Measurements from ENCODE around the gene ITGAD.

ITGAD gene

GRCh38 chr16:31363721-31364120 is 29.4 kb upstream of the ITGAD start:
- peaks cover 7% of the 10 kb centered on the region for H3K4me1 ChIP-seq (ENCODE audit: insufficient read depth, low read length, poor library complexity, severe bottlenecking)
- H3K9ac ChIP-seq (ENCODE audit: low read depth, low read length, poor library complexity, severe bottlenecking), result no peak overlapping the region
- H3K4me2 ChIP-seq (ENCODE audit: low read depth, low read length, poor library complexity, severe bottlenecking), result no peak overlapping the region
- TF ChIP-seq EZH2phosphoT487 (IDR thresholded peaks at IDR 0.05; ENCODE audit: borderline replicate concordance), result no peak
- no peak for TF ChIP-seq CTCF (conservative IDR thresholded peaks at IDR 0.05; ENCODE audit: low read length)
- H4K20me1 ChIP-seq (ENCODE audit: insufficient read depth, low read length, poor library complexity, severe bottlenecking), result no peaks in the 10 kb centered on the region
- H3K79me2 ChIP-seq (ENCODE audit: insufficient read depth, low read length), result no peaks in the 10 kb centered on the region
- H3K27me3 ChIP-seq (ENCODE audit: insufficient read depth, low read length, poor library complexity, severe bottlenecking), result no peaks in the 10 kb centered on the region
- H2AFZ ChIP-seq (ENCODE audit: low read length), result no peak overlapping the region
- no peaks in the 10 kb centered on the region for H3K9me3 ChIP-seq (ENCODE audit: insufficient read depth, low read depth, low read length)
- no peak overlapping the region for H3K4me3 ChIP-seq (ENCODE audit: low read length, poor library complexity, severe bottlenecking)
- no peaks in the 10 kb centered on the region for H3K9me2 ChIP-seq (replicated peaks; ENCODE audit: low read depth, low read length)
- no peaks in the 10 kb centered on the region for H3K36me3 ChIP-seq (ENCODE audit: insufficient read depth, low read length)
- no peaks in the 10 kb centered on the region for H3F3A ChIP-seq (ENCODE audit: low read depth)

- no peaks in the 10 kb centered on the region for H3K27me3 ChIP-seq (ENCODE audit: insufficient read depth, low read length, poor library complexity, severe bottlenecking)
- no peaks in the 10 kb centered on the region for H3K9me2 ChIP-seq (replicated peaks; ENCODE audit: low read depth, low read length)
- no peak overlapping the region for H2AFZ ChIP-seq (ENCODE audit: low read length)
- peaks cover 7% of the 10 kb centered on the region for H3K4me1 ChIP-seq (ENCODE audit: insufficient read depth, low read length, poor library complexity, severe bottlenecking)
- TF ChIP-seq CTCF (conservative IDR thresholded peaks at IDR 0.05; ENCODE audit: low read length), result no peak
- TF ChIP-seq EZH2phosphoT487 (IDR thresholded peaks at IDR 0.05; ENCODE audit: borderline replicate concordance), result no peak
- H3K9me3 ChIP-seq (ENCODE audit: insufficient read depth, low read depth, low read length), result no peaks in the 10 kb centered on the region
- no peaks in the 10 kb centered on the region for H3K36me3 ChIP-seq (ENCODE audit: insufficient read depth, low read length)
- H4K20me1 ChIP-seq (ENCODE audit: insufficient read depth, low read length, poor library complexity, severe bottlenecking), result no peaks in the 10 kb centered on the region
- H3K4me2 ChIP-seq (ENCODE audit: low read depth, low read length, poor library complexity, severe bottlenecking), result no peak overlapping the region
- H3F3A ChIP-seq (ENCODE audit: low read depth), result no peaks in the 10 kb centered on the region
- no peaks in the 10 kb centered on the region for H3K79me2 ChIP-seq (ENCODE audit: insufficient read depth, low read length)
- H3K4me3 ChIP-seq (ENCODE audit: low read length, poor library complexity, severe bottlenecking), result no peak overlapping the region
- H3K9ac ChIP-seq (ENCODE audit: low read depth, low read length, poor library complexity, severe bottlenecking), result no peak overlapping the region
Measured at GRCh38 chr16:31364421-31364820, 28.7 kb upstream of the ITGAD start.

- Histone ChIP-seq H3F3A (ENCODE audit: low read depth) (no peaks in the 10 kb centered on the region), H3K36me3 (ENCODE audit: insufficient read depth, low read length) (no peaks in the 10 kb centered on the region), H3K79me2 (ENCODE audit: insufficient read depth, low read length) (no peaks in the 10 kb centered on the region), H4K20me1 (ENCODE audit: insufficient read depth, low read length, poor library complexity, severe bottlenecking) (no peaks in the 10 kb centered on the region), H3K4me3 (ENCODE audit: low read length, poor library complexity, severe bottlenecking) (no peak overlapping the region), H3K4me2 (ENCODE audit: low read depth, low read length, poor library complexity, severe bottlenecking) (no peak overlapping the region), H3K27me3 (ENCODE audit: insufficient read depth, low read length, poor library complexity, severe bottlenecking) (no peaks in the 10 kb centered on the region), H3K4me1 (ENCODE audit: insufficient read depth, low read length, poor library complexity, severe bottlenecking) (peaks cover 7% of the 10 kb centered on the region), H3K9ac (ENCODE audit: low read depth, low read length, poor library complexity, severe bottlenecking) (no peak overlapping the region), H3K9me2 (replicated peaks; ENCODE audit: low read depth, low read length) (no peaks in the 10 kb centered on the region), H2AFZ (ENCODE audit: low read length) (no peak overlapping the region), H3K9me3 (ENCODE audit: insufficient read depth, low read depth, low read length) (no peaks in the 10 kb centered on the region)
- TF ChIP-seq CTCF (conservative IDR thresholded peaks at IDR 0.05; ENCODE audit: low read length), result no peak
- no peak for TF ChIP-seq EZH2phosphoT487 (IDR thresholded peaks at IDR 0.05; ENCODE audit: borderline replicate concordance)
Measured at GRCh38 chr16:31365131-31365865, 27.8 kb upstream of the ITGAD start.

Data from Loucy (cell line).